OCI-M1 (cell line): ENCODE data around the gene MYRIP.
A peak's percentile ranks its signal among the peaks of the same experiment; 100 is the strongest.

Experiments used
- DNase-seq: peaks from one replicate; lab custom pipeline; 2025; lab: John Stamatoyannopoulos, UW

The MYRIP gene

DNA sequence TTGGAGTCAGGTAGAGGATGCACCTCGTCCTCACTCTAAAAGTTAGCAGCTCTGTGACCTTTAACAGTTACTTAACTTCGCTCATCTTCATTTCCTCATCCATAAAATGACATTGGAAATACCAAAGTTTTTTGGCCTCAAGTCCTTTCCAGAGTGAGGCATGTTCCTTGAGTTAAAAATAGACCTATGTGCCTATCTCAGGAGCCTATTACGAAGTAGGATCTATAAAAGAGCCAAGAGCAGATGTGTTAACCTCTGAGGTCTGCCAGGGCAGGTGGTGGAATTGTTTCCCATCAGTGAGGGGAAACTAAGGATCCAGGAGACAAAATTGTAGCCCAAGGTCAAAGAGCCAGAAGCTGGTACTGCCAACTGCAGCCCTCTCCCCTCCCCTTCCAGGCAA is 379.7 kb downstream of the MYRIP start:
- no peak for DNase-seq

DNA sequence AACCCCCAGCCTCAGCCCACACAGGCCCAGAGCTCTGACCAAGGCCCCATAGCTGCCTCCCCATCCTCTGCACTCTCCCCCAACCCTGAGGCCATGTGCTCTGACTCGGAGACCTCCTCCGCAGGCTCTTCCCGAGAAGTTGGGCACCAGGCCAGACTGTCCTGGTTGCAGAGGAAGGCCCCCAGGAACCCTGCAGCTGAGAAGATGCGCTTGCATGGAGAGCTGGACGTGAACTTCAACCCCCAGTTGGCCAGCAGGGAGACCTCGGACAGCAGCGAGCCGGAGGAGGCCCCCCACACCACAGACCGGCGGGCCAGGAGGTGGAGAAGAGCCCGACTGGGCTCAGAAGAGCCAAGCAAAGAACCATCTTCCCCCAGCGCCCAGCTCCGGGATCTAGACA is 380.6 kb downstream of the MYRIP start:
- DNase-seq: no peak

DNA sequence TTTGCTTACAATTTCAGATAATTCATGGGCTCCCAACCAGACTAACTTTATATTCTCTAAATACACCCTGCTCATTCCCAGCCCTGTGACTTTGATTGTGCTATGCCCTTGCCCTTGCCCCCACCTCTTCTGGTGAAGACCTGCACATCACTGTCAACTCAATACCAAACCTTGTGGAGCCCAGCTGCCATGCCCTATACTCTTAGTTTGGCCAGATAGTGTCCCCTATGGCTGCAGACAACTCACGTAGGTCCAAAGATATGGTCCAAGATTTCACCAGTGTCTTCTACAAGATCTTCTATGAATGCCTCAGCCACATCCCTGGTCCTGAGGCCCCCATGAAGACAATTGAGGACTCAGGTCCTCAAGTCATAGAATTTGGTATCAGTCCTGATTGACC is 381.8 kb downstream of the MYRIP start:
- no peak for DNase-seq

DNA sequence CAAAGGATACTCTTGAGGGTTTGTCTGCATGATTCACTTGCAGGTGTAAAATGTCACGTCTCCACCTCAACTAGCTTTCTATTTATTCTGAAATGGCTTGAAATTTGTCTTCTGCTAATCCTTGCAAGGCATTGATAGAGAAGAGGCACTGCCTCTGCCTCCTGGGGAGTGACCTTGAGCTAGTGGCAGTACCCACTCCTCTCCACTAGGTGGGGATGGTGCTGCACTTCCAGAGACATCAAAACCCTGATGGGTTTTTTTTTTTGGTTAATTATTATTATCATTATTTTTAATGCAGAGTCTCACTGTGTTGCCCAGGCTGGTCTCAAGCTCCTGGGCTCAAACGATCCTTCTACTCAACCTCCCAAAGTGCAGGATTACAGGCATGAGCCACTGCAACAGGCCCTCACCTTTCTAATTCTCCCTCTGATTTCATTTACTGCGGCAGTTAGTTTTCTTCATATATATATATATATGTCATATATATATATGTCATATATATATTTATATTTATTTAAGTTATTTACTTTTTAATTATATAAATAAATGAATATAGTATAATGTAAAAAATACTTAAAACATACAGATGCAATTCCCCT is 382.5 kb downstream of the MYRIP start:
- DNase-seq: peak; percentile 74

DNA sequence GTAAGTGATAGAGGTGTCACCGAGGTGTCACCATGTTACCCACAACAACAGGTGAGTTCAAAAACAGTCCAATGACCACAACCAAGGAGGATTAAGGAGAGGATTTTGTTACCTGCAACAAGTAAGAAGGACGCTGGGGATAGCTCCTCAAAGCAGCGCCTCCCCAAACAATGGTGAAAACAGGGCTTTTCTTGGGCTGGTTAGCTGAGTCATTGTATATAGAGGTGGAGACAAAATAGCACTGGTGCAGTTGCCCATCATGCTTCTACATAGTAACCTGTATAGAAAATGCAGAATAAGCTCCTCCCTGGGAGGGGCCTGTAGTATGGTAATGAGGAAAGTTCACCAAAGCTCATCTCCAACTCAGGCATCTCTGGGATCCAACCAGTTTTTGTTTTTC is 383.2 kb downstream of the MYRIP start:
- no peak for DNase-seq

DNA sequence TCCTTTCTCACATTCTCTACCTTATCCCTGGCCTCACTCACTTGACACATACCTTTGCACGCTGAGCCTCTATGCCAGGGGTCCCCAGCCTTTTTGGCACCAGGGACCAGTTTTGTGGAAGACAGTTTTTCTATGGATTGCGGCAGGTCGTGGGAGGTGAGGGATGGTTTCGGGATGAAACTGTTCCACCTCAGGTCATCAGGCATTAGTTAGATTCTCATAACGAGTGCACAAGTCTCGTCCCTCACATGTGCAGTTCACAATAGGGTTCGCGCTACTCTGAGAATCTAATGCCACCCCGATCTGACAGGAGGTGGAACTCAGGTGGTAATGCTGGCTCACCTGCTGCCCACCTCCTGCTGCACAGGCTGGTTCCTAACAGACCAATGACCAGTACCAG is 387.6 kb downstream of the MYRIP start:
- no peak for DNase-seq

DNA sequence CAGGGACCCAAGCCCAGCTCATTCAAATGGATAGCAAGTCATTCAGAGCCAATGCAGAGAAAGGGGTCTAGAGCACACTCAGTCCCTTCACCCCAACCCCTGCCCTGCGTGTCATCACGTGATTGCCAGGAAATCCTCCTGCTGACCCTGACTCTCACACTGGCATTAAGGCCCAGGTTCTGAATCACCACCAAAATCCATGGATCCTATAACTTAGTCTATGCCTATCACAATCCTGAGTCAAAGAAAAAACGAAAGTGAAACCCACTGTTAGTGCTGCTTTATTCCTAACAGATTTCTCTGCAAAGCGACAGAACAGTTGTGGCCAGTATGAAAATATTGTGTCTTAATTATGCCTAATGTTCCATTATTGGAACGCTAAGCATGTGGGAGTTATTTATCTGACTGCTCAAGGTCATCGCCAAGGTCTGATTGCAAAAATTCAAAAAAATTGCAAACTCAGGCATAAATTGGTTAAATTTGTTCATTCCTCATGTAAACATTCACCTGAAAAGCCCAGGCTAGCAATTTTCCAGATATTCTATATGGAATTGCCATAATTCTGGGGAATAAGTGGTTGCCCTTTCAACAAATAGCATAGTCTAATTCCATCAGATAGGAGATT is 391.4 kb downstream of the MYRIP start:
- peak; percentile 81 for DNase-seq

DNA sequence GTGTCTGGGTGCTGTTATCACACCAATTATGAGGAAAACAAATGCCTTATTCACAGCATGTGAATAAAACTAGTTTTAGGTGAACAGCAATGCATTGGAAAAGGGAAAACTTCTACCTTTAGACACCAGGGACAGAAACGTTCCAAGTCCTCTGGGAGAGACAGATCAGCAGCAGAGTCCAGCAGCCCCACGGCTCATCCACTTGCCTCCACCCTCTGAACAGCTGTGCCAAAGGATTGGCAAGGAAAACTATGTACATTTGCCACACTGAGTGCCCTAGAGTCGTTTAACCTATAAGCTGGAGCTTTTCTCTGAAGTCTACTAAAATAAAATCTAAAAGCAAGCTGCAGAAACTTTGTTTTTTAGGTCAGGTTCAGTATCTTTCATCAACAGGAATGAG is 392.4 kb downstream of the MYRIP start:
- DNase-seq: no peak

DNA sequence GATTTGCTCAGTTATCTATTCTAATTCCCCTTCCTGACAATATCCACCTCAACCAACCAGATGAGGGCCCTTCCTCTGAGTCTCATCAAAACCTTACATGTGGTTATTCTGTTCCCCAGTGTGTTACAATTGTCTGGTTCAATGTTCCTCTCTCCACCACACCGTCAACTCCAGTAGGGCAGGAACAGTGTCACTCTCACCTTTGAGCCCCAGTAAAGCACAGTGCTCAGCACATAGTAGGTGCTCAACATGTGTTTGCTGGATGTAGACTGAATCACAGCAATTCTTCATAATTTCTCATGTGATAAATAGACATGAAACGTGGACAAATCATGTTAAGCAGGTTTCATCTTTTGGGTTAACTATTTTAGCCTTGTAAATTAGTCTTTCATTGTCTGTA is 397.1 kb downstream of the MYRIP start:
- no peak for DNase-seq

DNA sequence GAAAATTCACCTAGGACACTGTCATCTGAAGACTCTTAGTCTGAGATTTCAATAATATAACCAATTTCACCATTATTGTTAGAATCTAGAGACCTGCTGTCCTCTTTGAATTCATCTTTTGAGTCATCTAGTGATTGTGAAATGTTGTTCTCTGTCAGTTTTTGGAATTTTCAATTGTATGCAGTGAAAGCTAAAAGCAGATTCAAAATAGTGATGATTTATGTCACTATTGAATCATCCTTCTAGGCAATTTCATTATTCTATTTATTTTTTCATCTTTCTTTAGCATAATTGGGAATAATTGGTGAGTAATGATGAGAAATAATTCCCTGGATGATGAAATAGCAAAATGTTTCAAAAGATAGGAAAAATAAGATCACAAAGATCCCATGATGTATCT is 398.4 kb downstream of the MYRIP start:
- DNase-seq: no peak

DNA sequence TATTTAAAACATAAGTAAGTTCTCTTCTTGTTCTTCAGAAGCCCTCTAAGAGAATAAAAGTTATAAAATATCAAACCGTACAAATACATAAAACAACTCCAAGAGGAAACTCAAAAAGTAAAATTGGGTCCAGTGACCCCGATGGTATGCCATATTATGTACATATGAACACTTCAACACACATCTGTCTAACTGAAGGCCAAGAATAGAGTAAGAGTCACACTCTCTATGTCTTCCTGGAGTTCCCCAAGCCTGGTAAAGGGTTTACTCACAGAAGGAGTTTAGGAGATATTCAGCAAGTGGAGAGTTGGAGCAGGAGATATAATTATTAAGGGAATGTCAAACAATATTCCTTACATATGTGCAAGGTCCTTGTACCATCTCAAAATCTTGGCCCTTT is 398.8 kb downstream of the MYRIP start:
- no peak for DNase-seq

DNA sequence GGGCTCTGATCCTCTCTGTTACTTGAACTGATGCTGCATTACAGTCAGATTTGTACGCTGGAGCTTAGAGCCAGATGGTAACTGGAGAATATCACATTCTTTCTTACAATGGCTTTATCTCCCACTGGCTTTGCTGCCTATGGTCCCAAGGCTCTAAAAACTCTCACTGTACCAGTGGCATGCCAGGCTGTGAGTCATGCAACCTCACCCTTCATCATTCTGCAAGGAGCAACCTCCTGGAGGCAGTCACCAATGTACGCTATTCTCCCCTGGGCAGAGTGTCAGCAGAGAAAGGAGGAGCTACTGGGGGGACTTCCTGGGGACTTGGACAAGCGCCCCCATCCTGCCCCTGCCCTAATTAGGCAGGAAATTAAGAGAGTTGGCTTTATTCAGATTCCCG is 402.2 kb downstream of the MYRIP start:
- DNase-seq: no peak

DNA sequence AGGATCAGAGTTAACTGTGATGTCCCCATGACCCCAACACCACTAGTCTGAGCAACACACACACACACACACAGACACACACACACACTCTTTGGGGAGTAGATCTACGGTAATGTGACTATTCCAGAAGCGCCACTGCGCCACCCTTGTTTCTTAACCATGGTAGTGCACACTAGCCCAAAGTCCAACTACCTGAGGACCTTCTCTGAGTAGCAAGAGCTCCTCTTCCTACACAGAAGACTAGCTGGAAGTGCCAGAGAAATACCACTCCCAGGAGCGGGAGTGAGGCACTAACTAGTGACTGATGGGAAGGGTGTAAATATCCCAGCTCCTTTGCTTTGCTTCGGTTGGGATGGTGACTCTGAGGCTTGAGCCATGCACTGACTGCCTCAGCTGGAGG is 404.1 kb downstream of the MYRIP start:
- DNase-seq: no peak

DNA sequence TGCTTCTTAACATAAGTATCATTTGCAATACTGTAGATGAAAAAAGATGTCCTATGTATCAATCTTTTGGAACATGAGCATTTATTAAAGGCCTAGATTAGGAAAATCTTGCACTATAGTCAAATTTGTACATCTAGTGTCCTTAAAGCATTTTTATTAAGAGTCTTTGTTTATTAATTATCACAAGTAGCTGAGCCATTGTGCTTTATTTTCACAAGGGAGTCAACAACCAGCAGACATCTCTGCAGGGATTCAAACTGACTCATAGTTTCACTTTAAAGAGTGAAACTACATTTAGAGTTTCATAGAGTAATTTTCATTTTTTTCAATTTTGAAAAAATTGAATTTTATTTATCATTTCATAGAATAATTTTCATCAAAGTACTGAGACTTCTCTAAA is 405.6 kb downstream of the MYRIP start:
- DNase-seq: no peak

DNA sequence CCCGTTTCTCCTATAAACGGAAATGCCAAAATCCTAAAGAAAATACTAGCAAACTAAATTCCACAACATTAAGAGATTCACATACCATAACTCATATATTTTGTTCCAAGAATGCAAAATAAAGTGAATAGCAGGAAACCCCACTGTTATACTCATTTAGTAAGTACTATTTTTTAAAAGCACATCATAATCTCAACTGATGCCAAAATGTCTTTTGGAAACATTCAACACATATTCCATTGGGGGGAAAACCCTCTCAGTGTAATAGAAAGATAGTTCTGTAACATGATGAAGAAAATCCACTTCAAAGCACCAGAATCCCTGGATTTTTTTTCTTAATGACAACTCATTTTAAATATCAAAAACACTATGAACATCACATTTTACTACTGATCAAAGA is 407.1 kb downstream of the MYRIP start:
- DNase-seq: no peak

DNA sequence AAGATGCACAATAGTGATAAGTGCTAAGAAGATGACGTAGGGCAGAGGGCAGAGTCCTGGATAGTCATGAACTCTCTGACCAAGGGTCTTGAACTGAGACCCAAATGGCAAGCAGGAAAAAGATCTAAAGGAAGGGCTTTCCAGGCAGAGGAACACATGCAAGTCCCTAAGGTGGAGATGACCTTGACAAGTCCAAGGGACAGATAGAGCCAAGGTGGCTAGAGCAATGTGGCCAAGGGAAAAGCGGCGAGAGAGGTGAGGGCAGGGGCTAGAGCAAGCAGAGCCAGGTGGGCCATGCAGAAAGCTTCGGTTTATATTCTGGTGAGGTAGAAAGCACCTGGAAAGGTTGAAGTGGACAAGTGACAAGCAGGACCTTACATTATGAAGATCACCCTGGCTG is 414.4 kb downstream of the MYRIP start:
- no peak for DNase-seq

DNA sequence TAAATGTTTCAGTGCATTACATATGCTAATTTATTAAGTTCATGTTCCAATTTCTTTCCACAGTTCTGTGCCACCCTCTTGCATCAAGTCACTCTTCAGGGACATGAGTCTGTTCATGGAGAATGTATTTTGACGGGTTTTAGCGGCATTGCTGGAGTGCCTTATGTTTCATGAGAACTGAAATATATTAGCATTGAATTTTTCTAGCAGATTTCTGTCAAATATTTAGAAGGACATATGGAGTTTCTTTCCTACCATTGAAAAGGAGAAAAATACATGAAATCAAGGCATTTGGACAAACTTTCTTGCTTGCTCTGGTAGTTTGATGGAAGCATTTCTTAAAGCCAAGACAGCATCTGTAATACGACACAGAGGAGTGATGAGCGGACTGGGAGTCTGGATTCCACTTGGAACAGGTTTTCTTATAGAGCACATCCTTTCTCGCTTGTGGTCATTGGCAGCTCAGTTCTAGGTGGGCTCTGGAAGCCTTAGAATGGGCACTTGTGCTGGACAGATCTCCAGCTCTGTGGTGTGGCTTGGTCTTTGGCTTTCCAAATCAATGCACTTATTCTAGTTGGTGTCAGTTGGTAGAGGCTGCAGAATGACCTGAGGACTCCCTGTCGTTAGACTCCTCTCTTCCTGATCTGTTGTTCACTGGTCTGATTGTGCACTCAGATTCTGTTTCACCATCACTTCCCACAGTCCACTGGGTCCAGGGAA is 415.5 kb downstream of the MYRIP start:
- DNase-seq: no peak

DNA sequence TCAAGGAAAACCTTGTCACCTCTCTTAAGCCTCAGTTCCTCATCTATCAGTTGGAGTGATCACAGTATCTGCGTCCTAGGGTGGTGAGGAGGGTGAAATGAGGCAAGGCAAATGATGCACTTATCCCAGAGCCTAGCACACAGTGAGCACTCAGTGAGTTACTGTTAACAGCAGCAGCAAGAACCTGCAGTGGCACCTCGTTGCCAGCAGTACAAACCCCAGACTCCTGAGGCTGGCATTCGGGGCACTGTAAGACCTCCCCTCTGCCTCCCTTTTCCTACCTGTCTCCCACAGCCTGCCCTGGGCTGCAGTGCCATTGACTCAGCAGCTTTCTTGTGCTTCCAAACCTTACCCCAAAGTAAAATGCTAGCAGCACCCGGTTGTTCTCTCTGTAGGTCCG is 417.2 kb downstream of the MYRIP start:
- no peak for DNase-seq

DNA sequence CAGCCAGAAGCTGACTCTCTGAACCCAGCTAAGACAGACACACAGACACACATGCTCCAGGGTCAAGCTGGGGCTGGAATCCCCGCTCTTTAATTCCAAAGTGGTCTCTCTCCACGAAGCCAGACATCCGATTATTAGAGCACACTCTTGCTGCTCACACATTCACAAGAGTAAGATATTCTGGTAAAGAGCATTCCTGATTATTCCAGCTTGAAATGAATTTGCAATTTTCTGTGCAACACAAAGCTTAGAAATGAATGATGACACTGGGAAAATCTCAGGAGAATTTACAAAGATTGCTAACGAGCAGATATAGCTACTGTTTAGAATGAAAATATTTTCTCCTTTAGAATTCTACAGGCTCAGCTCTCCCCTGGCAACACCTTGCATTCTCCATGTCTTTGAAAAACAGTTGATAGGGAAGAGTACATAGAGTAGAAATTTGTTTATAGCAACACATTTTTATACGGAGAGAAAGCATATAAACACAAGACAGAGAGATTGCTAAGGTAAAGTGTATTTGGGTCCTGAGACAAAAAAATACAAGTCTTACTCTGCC is 419.5 kb downstream of the MYRIP start:
- DNase-seq: no peak

DNA sequence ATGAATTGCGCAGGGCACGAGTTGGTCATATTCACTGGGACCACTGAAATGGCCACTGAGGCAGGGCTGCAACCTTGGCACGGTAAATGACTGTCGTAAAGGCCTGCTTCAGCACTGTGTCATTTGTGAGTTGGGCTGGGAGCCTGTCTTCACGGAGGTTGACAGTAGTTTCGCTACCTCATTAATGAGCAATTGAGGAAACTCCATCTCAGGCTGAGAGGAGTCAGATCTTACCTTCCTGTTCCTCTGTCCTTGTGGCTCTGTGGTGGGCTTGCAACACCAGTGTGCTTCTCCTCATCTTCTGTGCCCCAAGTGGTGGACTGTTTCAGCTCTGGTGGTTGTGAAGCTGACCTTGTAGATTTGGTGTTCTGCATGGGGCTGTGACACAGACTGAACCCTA is 420.0 kb downstream of the MYRIP start:
- DNase-seq: no peak

DNA sequence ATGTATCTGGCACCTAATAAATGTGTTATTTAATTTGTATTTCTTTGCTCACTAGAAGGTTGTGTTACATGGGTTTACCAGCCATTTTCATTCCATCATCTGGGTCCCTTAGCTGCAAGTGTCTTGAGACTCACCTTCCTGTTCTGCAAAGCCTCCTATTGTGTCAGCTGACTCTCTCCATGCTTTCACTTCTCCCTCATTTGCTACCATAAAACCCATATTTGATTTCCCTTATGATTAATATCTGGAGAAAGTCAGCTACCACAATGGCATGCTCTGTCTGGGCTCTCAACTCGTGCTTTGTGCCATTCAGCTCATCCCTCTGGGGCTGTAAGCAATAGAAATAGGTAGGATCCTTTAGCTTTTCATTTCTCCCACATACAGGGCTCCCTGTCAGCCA is 420.6 kb downstream of the MYRIP start:
- DNase-seq: no peak

DNA sequence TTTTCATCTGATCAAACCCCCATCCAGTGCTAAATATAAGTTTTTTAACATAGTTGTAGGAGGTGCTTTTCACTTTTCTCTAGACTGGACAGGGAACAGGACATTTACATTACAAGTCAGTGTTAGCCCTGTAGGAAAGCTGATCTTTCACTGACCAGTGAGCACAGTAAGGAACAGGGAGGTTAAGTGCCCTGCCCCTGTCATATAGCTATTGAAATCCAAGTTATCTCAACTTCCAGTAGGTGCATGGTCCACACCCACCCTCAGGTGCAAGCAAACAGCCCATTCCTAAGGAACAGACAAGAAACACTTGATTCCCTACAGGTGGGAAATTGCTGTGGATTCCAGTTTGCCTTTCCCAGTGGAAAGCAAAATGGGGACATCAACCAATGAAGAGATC is 421.0 kb downstream of the MYRIP start:
- DNase-seq: no peak

DNA sequence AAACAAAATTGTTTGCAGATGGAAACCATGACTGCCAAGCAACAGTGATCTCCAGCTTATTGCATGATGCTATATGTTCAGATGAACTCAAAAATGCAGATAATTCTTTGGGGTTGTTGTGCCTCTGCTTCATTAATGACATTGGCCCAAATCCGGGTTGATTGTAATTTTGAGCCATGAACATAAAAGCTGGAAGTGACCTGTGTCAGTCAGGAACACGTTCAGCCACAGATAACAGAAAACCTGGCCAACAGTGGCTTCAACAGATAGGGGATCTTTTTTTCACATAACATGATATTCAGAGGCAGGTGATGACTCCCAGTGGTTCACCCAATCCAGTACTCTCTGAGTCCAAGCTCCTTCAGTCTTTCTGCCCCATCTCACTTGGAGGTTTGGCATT is 423.2 kb downstream of the MYRIP start:
- DNase-seq: no peak

DNA sequence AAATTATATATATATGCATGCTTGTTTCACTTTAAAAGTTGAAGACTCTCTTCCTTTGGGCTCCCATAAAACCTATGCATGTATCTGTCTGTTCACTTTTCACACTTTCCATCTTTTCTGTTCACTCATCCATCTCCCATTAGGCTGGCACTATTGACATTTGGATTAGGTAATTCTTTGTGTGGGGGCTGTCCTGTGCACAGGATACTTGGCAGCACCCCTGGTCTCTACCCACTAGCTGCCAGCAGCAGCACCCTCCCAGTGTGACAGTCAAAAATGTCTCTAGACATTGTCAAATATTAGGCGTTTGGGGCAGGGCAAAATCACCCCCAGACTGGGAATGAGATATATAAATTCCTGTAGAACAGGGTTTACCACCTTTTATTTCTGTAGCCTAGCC is 427.8 kb downstream of the MYRIP start:
- DNase-seq: no peak
